Stimulated activated CD4-positive, alpha-beta T cell treated with anti-CD3 and anti-CD28 coated beads, Interleukin-1b, Interleukin-23, amount 100 ng/mL, for 24 hours (primary cell): ENCODE measurements around the gene HTR4.

Experiments used
- DNase-seq, 4 experiments: peaks; one replicate each; pipeline ENCODE4 v3.0.0-alpha.2; 2020; ENCODE audit warnings: low read depth in 4 of 4, low spot score in 1 of 4

HTR4 gene

GRCh38 chr5:148436029-148436428 lies 218.3 kb downstream of the HTR4 start:
- no peak for DNase-seq

GRCh38 chr5:148433826-148434225 lies 220.5 kb downstream of the HTR4 start:
- no peak for DNase-seq
